ENCODE data around the gene WDR70. TPM values are rescaled to one million over a fixed set of nuclear protein-coding genes. Genes with fewer than 3 reads are reported as not detected.

The WDR70 gene
- total and polyA plus RNA-seq, 3 donors from 2014 or later: 25.3 to 27.6 (median 25.5) TPM

DNA sequence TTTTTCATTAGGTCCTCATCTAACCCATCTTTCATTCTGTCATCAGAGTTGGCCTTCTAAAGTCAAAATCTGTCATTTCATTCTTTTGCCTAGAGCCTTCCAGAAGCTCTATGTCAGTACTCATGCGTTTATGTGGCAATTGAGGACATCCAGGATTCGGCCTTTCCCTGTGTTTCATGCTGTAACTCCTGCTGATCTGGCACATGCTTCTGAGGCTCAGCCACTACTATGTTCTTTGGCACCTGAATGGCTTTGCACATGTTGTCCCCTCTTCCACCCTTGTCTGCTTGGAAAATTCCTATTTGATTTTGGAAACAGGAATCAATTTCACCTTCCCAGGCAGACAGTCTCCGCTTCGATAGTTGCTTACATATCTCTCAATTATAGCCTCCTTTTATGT is 375.9 kb downstream of the WDR70 start:
- WGBS, 2 donors: 78 to 81% methylated on average over 4 of the region's 4 CpGs
- TF ChIP-seq, protein P1, sequence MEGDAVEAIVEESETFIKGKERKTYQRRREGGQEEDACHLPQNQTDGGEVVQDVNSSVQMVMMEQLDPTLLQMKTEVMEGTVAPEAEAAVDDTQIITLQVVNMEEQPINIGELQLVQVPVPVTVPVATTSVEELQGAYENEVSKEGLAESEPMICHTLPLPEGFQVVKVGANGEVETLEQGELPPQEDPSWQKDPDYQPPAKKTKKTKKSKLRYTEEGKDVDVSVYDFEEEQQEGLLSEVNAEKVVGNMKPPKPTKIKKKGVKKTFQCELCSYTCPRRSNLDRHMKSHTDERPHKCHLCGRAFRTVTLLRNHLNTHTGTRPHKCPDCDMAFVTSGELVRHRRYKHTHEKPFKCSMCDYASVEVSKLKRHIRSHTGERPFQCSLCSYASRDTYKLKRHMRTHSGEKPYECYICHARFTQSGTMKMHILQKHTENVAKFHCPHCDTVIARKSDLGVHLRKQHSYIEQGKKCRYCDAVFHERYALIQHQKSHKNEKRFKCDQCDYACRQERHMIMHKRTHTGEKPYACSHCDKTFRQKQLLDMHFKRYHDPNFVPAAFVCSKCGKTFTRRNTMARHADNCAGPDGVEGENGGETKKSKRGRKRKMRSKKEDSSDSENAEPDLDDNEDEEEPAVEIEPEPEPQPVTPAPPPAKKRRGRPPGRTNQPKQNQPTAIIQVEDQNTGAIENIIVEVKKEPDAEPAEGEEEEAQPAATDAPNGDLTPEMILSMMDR (IDR thresholded peaks at IDR 0.05): no peak
- TF ChIP-seq POLR2A (IDR thresholded peaks at IDR 0.05): no peak
- no peak overlapping the region for H3K27ac ChIP-seq
- H3K4me1 ChIP-seq: no peaks in the 10 kb centered on the region
- H3K9me3 ChIP-seq: no peaks in the 10 kb centered on the region
- no peak for DNase-seq
- no peaks in the 10 kb centered on the region for H3K36me3 ChIP-seq (ENCODE audit: low read depth, missing control alignments)
- intact Hi-C loops (cut with DNase I; ENCODE audit: low total_unique reads): no loop called here
- H3K4me3 ChIP-seq: no peak overlapping the region
- no peaks in the 10 kb centered on the region for H3K27me3 ChIP-seq

DNA sequence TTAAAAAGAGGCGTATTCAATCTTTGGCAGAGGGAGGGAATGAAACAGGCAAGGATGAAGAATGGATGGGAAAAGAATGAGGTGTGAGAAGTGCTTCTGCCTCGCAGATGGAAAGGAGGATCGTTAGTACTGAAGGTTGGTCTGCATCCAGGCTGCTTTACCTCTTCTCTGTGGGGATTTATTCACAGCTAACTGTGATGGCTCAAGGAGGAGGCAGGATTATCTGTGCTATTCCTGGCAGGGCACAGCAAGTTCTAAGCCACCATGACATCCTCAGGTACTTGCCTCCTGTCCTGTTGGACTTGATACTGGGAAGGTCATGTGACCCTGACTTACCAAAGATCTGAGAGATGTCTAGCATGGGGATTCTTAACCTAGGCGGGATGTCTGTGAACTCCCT is 376.5 kb downstream of the WDR70 start:
- TF ChIP-seq, protein P1 (IDR thresholded peaks at IDR 0.05): no peak
- no peak for TF ChIP-seq POLR2A (IDR thresholded peaks at IDR 0.05)
- H3K27me3 ChIP-seq: no peaks in the 10 kb centered on the region
- intact Hi-C loops (cut with DNase I; ENCODE audit: low total_unique reads): no loop called here
- WGBS, 2 donors: 83 to 84% methylated on average over 4 of the region's 4 CpGs
- H3K9me3 ChIP-seq: no peaks in the 10 kb centered on the region
- no peak overlapping the region for H3K4me3 ChIP-seq
- DNase-seq: no peak
- no peak overlapping the region for H3K27ac ChIP-seq
- H3K36me3 ChIP-seq (ENCODE audit: low read depth, missing control alignments): no peaks in the 10 kb centered on the region
- H3K4me1 ChIP-seq: no peaks in the 10 kb centered on the region

DNA sequence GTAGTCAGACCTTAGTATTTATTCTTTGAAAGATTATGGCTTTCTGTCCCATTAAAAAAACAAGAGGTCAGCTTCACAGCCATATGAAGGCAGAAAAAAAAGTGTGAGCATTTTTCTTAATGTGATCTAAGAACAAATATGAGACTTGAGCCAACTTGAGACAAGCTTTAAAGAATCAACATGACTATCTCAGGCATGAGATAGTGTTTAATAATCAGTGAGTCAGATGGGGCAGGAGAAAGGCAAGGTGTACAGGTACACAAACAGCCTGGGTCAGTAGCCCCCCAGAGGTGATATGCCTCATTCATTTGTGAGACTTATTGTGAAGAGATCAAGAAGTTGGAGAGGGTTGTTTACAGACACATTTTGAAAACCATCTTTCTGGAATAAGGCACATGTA is 377.1 kb downstream of the WDR70 start:
- Histone ChIP-seq H3K4me3 (no peak overlapping the region), H3K36me3 (ENCODE audit: low read depth, missing control alignments) (no peaks in the 10 kb centered on the region), H3K9me3 (no peaks in the 10 kb centered on the region), H3K4me1 (no peaks in the 10 kb centered on the region), H3K27ac (no peak overlapping the region), H3K27me3 (no peaks in the 10 kb centered on the region)
- DNase-seq: no peak
- intact Hi-C loops (cut with DNase I; ENCODE audit: low total_unique reads): no loop called here
- TF ChIP-seq, protein P1 (IDR thresholded peaks at IDR 0.05): no peak
- TF ChIP-seq POLR2A (IDR thresholded peaks at IDR 0.05): no peak

DNA sequence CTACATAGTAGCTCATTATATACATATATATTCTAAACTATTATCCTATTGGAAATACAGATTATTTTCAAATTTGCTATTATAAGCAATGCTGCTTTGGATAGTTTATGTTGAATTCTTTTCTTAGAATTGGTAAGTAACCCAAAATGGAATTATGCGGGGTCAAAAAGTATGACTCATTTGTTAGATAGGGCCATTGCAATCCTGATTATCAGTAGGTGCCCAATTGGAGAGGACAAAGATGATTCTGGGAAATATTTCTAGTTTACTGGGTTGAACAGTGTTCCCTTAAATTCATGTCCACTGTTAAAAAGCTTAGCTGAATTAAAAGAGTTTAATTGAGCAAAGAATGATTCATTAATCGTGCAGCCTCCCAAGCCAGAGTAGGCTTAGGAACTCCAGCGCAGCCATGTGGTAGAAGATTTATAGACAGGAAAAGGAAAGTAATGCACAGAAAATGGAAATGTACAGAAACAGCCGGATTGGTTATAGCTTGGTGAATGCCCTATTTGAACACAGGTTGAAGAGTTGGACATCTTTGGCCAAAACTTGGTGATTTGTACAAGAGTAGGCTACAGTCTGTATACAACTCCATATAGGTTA is 379.0 kb downstream of the WDR70 start:
- DNase-seq: no peak
- no peak overlapping the region for H3K27ac ChIP-seq

DNA sequence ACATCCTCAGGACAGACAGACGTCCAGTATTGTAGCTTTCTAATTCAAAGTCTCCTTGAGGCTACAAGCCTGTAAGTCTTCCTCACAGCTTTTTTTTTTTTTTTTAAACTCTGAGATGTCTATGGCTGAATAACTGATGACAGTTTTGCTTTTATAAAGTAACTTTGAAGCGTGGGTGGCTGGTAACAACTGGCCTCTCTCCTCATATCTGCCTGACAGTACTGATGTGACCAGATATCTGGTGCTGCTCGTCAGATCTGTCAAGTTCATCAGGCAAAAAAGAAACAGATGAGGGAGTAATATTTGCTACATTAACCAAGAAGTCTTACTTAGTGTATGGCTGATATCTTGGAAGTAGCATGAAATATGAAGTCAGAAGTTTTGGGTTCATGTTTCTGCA is 388.1 kb downstream of the WDR70 start:
- Histone ChIP-seq H3K36me3 (ENCODE audit: low read depth, missing control alignments) (no peaks in the 10 kb centered on the region), H3K9me3 (no peaks in the 10 kb centered on the region), H3K4me3 (no peak overlapping the region), H3K27me3 (no peaks in the 10 kb centered on the region), H3K27ac (no peak overlapping the region), H3K4me1 (no peaks in the 10 kb centered on the region)
- no peak for TF ChIP-seq POLR2A (IDR thresholded peaks at IDR 0.05)
- TF ChIP-seq, protein P1 (IDR thresholded peaks at IDR 0.05): no peak
- WGBS, 2 donors: 62 to 84% methylated on average over 3 of the region's 3 CpGs
- intact Hi-C loops (cut with DNase I; ENCODE audit: low total_unique reads): no loop called here
- DNase-seq: no peak

More for the DNA sequence above, 379.0 kb downstream of the WDR70 start:
- Histone ChIP-seq H3K4me3 (no peak overlapping the region), H3K4me1 (no peaks in the 10 kb centered on the region), H3K9me3 (no peaks in the 10 kb centered on the region), H3K27me3 (no peaks in the 10 kb centered on the region), H3K36me3 (ENCODE audit: low read depth, missing control alignments) (no peaks in the 10 kb centered on the region)
- intact Hi-C loops (cut with DNase I; ENCODE audit: low total_unique reads): no loop called here
- WGBS, 2 donors: 87 to 95% methylated on average over 4 of the region's 4 CpGs
- TF ChIP-seq, protein P1 (IDR thresholded peaks at IDR 0.05): no peak
- no peak for TF ChIP-seq POLR2A (IDR thresholded peaks at IDR 0.05)
